Measurements from ENCODE around the gene TTC38.
"Not testable (repeated sequence)": the region's sequence is repeated elsewhere in the genome, so short reads cannot be mapped to it uniquely, and the experiment has no call there.

TTC38 gene

DNA sequence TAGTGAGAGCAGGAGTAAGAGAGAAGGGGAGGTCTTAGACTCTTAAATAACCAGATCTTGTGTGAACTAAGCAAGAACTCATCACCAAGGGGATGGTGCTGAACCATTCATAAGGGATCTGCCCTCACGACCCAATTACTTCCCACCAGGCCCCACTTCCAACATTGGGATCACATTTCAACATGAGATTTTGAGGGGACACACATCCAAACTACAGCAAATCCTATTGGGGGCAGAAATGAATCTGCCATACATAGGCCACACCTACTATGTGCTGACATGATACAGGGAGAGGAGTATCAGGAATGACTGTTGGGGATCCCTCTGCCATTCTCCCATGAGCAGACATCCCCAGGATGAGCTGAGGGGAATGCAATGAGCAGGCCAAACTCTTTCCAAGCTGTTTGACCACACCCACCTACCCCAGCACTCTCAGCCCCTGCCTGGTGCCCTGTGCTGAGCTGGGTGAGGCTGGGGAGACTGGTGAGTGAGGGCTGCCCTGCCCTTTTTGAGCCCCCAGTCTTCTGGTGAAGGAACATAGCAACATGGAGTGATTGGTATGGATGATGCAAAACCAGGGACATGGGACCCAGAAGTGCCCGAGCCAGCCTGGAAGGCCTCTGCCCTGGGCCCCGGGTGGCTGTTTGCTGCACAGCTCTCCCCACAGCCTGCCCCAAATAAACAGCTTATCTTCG is 27.6 kb downstream of the TTC38 start:
- DNase-seq (ENCODE audit: low read depth, low spot score), result no peak

DNA sequence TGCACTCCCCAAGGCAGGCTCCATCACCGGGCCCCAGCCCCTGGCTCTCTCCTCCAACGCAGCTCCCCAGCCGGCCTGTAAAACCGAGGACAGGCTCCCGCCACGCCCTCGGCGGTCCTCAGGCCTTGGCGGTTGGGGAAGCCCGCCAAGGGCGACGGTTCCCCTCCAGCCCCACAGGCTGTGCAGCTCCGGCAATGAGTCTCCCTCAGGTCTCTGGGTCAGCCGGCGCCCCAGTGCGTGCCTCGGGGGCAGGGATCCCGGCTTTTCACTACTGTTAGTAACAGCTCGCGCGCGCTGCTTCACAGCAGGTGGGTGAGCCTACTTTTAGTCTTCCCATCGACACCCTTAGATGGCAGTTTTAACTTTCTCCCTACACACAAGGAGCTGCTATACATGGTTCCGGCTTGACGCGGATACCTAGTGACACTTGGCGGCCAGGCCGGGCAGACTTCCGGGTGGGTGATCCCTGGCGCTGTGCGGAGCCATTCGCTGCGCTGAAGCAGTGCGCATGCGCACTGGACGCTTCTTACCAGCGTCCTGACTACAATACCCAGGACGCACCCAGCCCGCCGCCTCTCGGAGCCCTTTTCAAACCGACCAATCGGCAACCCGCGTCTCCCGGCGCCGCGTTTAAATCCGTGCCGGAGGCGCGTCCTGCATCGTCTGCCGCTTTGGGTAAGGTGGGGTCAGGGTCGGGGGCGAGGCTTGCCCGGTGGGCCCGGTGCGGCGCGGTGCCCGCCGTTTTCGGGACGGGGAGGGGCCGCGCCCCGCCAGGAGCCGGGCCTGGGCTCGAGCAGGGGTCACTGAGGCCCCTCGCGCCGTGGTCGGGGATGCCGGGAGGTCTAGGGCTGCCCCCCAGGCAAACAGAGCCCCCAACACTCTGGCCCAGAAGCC is 28.7 kb downstream of the TTC38 start, which contains the start of gene GTSE1:
Gene GTSE1, plus strand, starts transcription at position 614 of the 894 bp plus-strand sequence. CDS start 531 bp downstream, outside the sequence.
- peak; percentile 99 for DNase-seq (ENCODE audit: low read depth, low spot score)

DNA sequence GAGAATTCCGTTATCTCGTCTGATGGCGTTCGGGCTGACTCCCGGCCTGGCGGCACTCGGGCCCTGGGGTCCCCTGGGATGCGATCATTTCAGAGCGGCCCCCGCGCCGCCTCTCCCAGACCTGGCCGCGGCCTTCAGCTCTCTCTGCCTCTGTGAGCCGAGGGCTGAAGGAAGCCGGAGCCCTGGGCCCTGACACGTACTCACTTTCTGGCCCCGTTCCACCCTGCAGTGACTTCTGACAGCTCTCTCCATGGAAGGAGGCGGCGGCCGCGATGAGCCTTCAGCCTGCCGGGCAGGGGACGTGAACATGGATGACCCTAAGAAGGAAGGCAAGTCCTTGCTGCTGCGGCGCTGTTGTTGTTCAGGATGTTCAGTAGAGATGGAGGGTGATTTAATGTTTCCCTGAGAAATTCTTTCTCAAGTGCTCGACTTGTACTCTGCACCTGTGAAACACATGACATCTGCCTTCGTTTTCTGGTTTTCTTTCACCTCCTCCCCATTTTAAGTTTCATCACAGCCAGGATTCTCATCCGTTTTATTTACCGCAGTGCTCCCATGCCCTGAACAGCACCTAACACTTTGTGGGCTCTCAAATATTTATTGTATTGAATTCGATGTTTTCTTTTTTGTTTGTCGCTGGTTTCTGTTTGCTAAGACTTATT is 29.5 kb downstream of the TTC38 start:
- no peak for DNase-seq (ENCODE audit: low read depth, low spot score)

DNA sequence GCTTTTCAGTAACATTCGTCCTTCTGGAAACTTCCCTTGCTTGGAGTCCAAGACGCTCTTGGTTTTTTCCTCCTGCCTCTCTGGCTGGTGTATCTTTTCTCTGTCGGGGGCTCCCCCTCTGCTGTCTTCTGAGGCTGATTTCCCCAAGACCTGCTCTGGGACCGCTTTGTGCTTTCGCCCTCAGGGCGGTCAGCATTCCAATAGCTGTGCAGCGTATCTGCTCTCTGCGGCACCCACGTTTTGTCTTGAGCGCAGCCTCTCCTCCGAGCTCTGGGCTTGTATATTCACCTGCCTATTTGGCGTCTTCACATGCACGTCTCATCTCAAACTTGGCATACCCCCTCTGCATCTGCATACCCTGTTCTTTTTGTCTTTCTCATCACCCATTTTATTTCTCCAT is 31.3 kb downstream of the TTC38 start:
- DNase-seq (ENCODE audit: low read depth, low spot score), result peak; percentile 56

DNA sequence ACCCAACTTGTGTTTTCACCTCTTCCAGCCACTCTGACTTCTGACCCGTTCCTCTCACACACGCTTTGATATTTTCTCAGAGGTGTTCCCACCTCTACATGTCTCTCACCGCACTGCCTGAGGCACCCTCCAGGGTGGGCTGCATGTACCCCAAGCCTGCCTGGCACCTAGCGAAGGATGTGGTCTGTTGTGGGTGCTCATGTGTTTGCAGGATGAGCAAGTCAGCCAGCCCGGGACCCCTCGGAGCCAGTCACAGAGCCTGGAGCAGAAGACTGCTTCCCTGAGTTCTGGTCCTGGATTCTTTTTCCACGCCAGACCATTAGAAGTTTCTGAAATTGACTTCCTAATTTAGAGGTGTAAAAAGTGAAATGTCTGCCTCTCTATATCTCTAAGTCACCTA is 32.7 kb downstream of the TTC38 start:
- no peak for DNase-seq (ENCODE audit: low read depth, low spot score)

DNA sequence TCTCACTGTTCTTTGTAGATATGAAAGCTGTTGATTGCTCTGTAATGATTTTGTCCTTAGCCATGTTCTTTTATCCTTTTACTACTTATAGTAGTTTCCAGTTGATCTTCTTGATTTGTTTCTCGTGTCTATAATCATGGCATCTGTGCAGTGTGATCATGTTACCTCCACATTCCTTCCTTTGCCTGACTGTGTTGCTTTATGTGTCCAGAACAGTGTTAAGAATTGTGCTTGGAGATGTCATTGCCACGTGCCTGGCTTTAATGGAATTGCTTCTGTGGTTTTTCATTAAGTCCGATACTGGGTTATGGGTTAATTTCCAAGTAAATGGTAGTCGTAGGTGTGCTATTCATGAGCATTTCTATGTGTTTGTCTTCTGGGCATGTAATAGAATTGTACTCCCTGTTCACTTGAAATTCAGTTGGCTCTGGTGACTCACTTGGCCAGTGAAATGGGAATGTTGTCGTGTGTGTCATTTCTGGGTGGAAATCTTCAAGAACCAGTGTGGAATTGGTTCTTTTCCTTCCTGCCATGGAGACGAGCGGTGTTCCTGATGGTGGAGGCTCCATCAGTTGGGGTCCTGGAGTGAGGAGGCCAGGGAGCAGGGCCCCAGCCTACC is 35.6 kb downstream of the TTC38 start:
- DNase-seq (ENCODE audit: low read depth, low spot score), result no peak

DNA sequence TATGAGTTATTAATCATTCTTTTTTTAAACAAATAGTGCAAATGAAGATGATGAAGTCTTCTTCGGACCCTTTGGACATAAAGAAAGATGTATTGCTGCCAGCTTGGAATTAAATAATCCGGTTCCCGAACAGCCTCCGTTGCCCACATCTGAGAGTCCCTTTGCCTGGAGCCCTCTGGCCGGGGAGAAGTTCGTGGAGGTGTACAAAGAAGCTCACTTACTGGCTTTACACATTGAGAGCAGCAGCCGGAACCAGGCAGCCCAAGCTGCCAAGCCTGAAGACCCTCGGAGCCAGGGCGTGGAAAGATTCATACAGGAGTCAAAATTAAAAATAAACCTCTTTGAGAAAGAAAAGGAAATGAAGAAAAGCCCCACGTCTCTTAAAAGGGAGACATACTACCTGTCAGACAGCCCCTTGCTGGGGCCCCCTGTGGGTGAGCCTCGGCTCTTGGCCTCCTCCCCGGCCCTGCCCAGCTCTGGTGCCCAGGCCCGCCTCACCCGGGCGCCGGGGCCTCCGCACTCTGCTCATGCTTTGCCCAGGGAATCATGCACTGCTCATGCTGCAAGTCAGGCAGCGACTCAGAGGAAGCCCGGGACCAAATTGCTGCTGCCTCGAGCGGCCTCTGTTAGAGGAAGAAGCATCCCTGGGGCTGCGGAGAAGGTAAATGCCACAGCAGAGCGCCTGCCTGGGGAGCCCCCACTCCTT is 40.6 kb downstream of the TTC38 start:
- DNase-seq (ENCODE audit: low read depth, low spot score), result no peak

DNA sequence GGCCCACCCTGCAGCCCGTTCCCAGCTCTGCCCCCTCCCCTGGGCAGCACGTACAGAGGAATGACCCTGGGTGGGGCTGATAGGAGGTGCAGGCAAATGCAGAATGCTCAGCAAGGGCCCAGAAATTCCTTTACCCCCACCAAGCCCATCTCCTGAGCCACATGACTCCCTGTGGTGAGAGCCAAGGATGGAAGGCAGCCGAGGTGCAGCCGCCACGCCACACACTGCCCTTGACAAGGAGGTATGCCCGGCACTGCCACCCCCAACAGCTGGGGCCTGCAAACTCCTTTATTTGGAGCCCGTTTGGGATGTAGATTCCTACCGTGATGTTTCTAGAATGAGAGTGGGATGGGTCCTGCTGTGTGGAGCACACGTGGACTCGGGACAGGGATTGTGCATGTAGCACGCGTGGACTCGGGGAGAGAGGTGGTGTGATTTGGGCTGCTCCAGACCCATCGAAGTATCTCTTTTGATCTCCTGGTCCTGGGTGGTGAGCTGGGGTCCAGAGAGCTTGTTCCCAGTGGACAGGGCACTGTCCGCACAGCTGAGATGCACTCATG is 41.8 kb downstream of the TTC38 start:
- DNase-seq (ENCODE audit: low read depth, low spot score), result no peak

DNA sequence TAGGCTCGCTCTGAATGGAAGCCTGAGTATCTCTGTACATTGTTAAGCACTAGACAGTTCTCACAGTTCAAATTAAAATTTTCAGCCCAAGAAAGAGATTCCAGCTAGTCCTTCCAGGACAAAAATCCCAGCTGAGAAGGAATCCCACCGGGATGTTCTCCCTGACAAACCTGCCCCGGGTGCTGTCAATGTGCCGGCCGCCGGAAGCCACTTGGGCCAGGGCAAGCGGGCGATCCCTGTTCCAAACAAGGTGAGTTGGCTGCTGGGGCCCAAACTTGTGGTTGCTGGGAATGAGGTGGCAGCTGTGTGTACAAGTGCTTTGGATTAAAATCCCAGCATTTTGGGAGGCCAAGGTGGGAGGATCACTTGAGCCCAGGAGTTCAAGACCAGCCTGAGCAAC is 44.2 kb downstream of the TTC38 start:
- no peak for DNase-seq (ENCODE audit: low read depth, low spot score)

DNA sequence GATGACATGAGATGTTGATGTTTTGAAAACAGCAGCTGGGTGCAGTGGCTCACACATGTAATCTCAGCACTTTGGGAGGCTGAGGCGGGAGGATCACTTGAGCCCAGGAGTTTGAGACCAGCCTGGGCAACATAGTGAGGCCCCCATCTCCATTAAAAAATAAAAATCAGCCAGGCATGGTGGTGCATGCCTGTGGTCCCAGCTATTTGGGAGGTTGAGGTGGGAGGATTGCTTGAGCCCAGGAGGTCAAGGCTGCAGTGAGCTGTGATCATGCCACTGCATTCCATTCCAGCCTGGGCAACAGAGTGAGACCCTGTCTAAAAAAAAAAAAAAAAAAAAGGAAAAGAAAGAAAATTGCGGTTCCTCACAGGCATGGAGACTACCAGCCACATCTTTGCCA is 45.0 kb downstream of the TTC38 start:
- DNase-seq (ENCODE audit: low read depth, low spot score), result not testable (repeated sequence)

DNA sequence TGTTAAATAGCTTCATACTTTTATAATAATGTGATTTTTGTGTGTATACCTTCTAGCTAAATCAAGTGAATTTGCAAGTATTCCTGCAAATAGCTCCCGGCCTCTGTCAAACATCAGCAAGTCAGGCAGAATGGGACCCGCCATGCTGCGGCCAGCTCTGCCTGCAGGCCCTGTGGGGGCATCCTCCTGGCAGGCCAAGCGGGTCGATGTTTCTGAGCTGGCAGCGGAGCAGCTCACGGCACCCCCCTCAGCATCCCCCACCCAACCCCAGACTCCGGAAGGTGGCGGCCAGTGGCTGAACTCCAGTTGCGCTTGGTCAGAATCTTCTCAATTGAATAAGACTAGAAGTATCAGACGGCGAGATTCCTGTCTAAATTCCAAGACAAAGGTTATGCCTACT is 48.2 kb downstream of the TTC38 start:
- no peak for DNase-seq (ENCODE audit: low read depth, low spot score)

DNA sequence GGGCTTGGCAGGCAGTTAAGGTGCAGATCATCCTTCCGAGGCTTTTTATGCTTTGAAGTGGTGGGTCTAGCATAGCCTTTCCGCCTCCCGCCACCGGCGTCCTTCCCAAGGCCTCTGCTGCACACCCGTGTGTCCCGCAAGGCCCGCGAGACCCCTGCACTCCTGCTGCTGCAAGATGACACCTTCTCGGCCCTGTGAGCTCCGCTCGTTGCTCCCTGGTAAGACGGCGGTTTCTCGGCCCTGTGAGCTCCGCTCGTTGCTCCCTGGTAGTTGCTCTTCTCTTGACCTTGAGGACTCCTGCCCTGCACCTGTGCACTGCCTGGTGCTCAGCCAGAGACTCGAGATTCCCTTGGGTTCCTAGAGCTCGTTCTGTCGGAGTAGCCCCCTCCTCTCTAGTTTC is 49.8 kb downstream of the TTC38 start:
- no peak for DNase-seq (ENCODE audit: low read depth, low spot score)

DNA sequence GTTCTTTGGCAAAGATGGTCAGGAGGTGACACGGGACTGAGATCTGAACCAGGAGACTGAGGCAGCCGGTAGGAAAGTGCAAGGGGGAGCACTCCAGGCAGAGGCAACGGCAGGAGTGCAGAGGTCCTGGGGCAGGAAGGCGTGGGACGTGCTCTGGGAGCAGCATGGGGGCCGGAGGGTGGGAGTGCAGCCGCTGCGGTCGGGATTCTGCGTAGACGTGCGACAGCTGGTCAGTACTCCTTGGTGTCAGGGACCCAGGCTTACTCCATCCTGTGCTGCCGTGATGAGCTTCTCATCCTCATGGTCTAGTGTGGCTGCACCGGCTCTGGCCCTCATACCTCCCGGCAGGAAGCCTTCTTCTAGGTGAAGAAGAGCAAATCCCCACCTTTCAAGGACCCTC is 50.8 kb downstream of the TTC38 start:
- no peak for DNase-seq (ENCODE audit: low read depth, low spot score)

DNA sequence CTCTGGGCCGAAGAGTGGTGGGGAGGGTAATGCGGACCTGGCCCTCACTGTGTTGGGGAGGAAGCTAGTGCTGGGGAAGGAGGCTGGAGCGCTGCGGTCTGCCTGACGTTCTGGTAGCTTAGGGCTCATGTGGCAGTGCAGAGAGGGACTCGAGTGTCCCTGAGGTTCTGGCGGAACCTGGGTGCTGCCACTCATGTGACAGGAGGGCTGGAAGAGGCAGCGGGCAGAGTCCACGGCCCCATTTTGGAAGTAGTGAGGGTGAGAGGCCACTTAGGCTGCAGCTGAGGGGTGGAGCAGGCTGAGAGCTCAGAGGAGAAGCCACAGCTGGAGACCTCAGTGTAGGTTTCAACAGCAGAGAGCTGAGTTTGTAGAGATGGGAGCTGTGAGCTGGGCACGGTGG is 51.5 kb downstream of the TTC38 start:
- no peak for DNase-seq (ENCODE audit: low read depth, low spot score)

DNA sequence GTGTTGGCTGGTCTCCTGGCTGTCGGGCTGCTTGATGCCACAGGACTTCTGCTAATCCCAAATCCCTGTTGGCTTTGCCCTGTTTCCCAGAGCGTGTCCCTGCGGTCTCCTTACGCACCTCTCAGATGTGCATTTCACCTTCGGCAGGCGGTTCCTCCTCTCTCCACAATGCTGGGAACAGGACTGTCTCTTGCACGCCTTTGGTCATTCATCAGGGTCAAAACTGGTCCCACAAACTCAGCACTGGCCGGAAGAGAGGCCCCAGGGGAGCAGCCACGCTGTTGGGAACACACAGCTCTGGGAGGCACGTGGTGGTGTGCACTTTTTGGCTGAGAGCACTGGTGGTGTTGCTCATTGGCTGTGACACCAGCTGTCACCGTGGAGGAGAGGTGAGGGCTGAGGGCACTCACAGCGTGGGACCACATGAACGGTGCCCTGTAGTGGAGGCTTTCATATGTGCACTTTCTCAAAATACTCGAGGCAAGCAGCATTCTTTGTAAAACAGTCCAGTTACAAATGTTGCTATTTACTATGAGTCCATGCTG is 52.4 kb downstream of the TTC38 start:
- DNase-seq (ENCODE audit: low read depth, low spot score), result no peak

DNA sequence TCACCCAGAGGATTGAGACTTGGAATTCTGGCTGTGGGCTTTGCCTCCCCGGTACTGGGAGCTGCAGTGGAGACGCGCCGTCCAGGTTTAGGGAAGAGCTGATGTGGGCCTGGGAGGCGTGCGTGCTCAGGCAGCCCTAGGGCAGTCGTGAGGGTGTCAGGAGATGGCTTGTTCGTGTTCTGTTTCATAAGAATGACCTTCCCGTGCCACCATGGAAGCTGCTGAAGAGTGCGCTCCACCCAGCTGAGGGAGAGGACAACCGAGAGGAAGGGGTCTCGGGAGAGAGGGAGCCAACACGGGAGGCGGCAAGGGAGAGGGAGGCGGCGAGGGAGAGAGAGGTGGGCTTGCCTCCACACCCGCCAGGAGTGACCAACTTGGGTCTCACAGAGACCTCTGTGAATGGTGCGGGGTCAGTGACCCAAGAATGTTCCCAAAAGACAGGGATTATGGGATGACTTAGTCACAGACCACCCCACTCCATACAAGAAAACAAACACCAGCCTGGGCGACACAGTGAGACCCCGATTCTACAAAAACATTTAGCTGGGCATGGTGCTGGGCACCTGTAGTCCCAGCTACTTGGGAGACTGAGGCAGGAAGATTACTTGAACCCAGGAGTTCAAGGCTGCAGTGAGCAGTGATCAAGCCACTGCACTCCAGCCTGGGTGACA is 53.0 kb downstream of the TTC38 start:
- DNase-seq (ENCODE audit: low read depth, low spot score), result no peak

DNA sequence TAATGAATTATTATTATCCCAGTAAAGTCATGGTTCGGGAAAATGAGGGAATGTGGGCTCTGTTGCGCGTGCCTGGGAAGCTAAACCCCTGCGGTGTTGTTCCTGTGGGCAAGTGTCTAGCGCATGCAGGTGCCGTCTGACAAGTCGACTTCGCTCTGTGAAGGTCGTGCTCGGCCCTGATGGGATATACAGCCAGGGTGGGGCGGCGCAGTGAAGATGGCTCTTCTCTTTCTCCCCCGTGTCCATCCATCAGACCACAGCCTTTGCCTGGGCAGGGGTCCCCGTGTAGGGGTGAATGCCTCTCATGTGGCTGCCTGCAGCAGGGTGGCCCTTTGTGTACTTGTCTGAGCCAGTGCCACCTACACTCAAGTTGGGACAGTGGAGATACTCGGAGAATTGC is 54.9 kb downstream of the TTC38 start:
- DNase-seq (ENCODE audit: low read depth, low spot score), result no peak

DNA sequence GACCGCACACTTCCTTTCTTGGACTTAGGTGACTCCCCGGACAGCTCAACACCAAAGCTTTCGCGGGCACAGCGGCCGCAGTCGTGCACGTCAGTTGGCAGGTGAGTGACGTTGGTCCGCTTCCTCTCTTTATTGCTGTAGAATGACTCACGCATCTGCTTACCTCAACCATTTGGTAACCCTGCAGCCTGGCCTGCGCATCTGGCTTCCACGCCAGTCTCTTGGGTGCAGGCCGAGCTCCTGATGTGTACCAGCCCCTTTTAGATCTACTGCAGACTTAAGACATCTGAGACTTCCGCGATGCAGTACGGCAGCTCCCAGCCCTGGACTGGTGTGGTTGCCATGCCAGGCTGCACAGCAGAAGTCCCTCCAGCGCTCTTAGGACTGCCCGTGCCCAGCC is 55.4 kb downstream of the TTC38 start:
- no peak for DNase-seq (ENCODE audit: low read depth, low spot score)

DNA sequence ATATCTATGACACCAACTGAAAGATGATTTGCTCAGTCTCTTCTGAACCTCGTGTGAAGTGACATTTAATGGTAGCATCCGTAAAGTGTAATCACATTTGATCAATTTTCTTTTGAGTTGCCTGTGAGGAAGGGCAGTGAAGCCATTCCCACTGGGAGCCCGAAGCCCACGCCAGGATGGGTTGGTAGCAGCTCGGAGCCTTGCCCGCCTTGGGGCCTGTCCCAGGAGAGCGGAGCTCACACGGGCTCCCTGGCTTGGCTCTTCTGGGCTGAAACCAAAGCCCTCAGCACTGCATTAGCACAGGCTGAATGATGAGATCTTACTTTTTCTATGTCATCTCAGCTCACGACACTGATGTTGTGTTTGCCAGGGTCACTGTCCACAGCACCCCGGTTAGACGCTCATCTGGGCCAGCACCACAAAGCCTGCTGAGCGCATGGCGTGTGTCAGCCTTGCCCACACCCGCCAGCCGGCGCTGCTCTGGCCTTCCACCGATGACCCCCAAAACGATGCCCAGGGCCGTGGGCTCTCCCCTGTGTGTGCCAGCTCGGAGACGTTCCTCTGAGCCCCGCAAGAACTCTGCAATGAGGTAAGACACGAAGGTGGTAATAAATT is 58.4 kb downstream of the TTC38 start:
- DNase-seq (ENCODE audit: low read depth, low spot score), result no peak

Data from ELF-1 (cell line).